Stimulated activated CD8-positive, alpha-beta memory T cell treated with anti-CD3 and anti-CD28 coated beads, Interleukin-12 subunit alpha, Interleukin-12 subunit beta, amount 100 ng/mL, for 1 hour (primary cell): ENCODE results near the gene FBXO31.
"Not testable (repeated sequence)": the region's sequence is repeated elsewhere in the genome, so short reads cannot be mapped to it uniquely, and the experiment has no call there.

ENCODE experiments used
- DNase-seq: peaks from one replicate; pipeline ENCODE4 v3.0.0-alpha.2; 2020; ENCODE audit warnings: low read depth

The FBXO31 gene

DNA sequence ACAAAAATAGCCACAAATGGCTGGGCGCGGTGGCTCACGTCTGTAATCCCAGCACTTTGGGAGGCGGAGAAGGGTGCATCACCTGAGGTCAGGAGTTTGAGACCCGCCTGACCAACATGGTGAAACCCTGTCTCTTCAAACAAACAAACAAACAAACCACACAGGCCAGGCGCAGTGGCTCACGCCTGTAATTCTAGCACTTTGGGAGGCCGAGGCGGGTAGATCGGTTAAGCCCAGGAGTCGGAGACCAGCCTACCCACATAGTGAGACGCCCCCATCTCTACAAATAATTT is 1.2 kb upstream of the FBXO31 start:
- DNase-seq, result not testable (repeated sequence)

DNA sequence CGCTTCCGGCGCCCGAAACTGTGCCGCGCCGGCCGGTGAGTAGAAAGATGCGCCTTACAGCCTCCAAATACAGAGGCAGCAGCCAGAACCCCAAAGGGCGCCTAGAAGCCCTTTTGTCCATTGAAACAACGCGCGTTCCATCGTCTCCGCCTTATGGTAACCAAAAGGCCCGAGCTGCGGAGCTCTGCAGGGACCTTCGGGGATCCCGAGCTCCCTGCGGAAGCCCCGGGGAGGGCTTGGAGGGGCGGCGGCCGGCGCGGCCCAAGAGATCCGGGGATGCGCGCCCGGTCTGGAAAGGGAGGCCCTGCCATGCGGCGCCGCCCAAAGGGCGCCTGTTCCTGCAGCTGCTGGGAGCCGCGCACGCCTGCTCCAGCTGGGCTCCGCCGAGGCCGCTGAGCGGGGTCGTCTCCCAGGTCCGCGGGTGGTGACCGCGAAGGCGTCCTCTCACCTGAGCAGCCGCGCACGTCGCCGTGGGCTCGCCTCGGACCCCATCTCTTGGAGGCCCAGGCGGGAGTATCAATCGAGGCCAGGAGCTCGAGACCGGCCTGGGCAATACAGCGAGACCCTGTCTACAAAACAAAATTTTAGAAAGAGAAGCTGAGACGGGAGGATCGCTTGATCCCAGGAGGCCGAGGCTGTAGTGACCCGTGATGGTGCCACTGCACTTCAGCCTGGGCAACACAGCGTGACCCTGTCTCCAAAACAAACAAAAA is 742 bp upstream of the FBXO31 start:
- no peak for DNase-seq

DNA sequence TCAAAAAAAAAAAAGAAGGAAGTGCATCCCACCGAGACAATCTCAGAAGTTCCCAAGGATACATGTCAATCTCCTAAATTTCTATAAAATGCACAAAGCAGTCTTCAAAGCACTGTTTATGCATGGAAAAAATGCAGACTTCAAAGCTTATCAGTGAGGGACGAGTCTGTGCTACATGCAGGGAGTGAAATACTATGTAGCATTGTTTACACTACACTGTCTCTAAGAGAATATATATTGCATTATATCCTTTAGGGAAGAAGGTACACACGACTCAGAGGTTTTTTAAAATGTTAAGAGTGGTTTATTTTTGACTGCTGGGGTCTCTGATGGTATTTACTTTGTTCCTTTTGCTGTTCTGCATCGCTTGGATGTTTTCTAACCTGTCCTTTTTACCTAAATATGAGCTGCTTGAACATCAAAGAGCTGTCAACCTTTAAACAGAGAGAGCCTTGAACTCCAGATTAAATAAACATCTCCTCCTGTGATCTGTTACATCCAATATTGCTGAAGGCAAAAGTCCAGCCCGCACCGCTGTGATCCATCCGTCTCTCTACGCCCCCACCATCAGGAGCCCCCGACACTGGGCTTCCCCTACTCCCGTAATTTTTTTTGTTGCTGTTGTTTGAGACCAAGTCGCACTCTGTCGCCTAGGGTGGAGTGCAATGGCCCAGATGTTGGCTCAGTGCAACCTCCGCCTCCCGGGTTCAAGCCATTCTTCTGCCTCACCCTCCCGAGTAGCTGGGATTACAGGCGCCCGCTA is 1.4 kb downstream of the FBXO31 start:
- no peak for DNase-seq

DNA sequence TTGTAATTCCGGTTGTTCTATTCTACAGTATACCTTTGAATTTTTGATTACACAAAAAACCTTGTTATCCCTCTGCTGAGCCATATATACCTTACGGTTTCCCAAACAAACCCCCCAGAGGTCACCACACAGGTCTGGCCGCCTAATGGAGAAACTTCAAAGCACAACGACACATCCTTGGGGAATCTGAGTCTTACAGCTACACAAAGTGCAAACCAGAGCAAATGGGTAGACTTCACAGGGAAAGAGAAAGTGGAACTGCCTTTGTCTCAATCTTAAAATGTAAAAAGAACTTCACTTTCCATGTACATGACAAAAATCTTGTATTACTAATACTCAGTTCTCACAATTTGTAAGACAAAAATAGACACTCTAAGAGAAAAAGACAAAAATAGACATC is 2.7 kb downstream of the FBXO31 start:
- DNase-seq, result no peak

DNA sequence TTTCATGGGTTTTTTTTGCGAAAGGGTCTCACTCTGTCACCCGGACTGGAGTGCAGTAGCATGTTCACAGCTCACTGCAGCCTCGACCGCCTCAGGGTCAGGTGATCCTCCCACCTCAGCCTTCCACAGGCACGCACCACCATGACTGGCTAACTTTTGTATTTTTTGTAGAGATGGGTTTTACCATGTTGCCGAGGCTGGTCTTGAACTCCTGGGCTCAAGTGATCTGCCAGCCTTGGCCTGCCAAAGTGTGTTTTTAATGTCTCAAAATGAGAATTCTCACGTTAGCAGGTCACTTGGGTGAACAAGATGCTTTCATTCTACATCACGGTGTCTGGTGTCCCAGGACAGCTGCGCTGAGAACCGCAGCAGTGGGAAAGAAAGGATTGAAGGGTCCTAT is 3.2 kb downstream of the FBXO31 start:
- no peak for DNase-seq

DNA sequence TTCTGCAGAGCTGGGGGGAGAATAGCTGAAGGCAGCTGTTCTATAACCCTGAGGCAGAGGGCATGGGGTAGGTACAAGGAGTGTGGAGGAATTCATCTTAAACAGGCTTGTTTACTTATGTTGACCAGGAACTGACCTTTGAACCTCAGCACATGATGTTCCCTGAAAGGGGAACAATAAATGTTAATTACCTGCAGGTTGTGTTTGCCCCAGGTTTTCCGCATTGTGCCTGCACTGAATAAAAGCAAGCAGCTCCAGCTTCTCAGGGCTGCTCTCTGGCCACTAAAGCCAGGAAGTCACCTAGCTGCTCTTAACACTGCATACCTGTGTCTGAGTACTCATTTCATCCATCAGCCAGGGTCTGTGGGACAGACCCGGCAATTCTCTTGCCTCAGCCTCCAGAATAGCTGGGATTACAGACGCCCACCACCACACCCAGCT is 4.2 kb downstream of the FBXO31 start:
- not testable (repeated sequence) for DNase-seq

DNA sequence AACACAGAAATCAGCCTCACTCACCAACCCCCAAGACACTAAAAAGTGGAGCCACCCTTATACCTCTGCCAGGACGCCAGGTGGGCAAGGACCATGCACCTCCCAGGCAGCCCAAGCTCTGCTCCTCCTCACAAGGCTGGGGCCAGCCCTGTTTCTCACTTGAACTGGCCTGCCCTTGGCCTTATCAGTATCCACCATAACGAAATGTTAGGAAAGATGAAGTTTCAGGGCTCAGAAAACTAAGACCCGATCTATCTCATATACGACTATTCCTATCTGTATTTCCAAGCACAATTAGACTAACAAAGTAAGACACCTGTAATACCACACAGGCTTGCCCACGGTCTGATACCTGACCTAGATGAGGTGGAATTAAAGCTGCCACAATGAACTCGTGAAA is 6.9 kb downstream of the FBXO31 start:
- DNase-seq, result no peak

DNA sequence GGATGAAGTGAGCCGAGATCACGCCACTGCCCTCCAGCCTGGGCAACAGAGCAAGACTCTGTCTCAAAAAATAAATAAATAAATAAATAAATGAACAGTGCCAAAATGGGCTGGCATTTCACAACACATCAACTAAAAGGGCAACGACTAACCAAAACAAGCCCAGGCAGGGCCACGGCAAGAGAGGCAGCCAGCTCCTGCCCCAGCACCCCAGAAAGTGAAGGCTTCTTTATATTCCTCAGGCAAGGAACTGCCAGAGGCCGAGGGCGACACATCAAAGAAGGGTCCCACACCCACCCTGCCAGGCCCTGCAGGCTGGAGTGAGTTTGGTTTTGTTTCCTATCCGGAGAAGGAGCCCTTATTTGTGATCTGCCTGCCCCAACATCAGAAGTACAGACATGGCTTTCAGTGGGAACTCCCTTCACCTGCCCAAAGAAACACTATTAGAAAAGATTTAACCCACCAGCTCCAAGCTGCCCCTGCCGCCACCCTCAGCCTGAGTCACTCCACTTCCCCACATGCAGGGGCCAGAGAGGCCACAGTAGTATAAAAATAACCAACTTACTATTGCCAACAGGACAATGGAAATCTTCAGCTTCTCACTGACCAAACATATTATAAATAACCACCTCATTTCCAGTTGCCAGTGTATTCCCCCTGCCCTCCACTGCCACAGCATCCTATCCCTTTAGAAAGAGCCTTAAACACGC is 8.0 kb downstream of the FBXO31 start:
- DNase-seq, result no peak

DNA sequence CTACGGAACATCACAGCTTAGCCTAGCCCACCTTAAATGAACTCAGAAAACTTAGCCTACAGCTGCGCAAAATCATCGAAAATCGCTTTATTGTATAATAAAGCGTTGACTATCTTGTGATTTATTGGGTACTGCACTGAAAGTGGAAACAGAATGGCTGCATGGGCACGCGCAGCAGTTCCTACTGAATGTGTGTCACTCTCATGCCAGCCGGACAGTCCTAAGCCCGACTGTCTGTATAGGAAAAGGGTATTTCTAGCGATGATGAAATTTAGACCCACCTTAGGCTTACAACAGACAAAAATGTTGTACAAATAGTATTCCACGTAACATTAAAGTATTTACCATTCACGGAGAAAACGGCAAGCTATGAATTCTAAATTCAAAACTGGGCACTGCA is 9.3 kb downstream of the FBXO31 start:
- no peak for DNase-seq

DNA sequence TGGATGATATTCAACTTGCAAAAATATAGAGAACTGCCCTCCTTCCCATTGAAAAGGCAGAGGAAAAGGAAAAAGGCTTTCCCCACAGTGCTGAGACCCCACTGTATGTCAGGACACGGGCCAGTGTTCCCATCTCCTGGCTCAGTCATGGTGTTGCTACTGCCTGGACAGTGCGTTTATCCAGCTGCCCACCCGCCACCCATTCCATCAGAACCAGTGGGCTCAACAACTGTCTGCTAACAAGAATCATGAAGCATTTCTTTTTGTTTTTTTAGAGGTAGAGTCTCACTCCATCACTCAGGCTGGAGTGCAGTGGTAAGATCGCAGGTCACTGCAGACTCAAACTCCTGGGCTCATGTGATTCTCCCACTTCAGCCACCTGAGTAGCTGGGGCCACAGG is 11.3 kb downstream of the FBXO31 start:
- no peak for DNase-seq

DNA sequence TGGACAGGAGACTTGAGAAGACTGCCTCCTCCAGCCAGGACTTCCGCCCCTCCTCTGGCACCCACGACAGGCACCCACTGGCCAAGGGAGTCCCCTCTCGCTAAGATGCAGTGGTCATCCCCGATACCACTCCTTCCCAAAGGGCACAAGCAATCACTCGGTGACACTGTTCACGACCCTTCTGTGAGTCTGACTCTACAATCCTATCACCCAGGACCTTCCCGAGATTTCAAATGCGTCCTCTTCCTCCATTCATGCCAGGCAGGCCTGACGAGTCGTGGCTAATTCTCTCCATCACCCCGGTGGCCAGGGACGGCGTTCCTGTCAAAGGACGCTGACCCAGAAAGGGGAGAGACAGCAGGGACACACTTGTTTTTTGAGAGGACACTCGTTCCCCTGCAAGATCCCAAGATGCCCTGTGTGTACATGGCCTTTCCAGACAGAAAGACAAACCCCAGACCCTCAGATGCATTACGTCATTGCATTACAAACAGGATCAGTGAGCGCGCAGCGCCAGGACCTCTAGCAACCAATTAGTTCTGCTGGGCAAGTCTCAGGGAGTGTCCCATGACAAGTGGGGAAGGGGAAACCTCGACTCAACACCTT is 12.2 kb downstream of the FBXO31 start:
- DNase-seq, result no peak

DNA sequence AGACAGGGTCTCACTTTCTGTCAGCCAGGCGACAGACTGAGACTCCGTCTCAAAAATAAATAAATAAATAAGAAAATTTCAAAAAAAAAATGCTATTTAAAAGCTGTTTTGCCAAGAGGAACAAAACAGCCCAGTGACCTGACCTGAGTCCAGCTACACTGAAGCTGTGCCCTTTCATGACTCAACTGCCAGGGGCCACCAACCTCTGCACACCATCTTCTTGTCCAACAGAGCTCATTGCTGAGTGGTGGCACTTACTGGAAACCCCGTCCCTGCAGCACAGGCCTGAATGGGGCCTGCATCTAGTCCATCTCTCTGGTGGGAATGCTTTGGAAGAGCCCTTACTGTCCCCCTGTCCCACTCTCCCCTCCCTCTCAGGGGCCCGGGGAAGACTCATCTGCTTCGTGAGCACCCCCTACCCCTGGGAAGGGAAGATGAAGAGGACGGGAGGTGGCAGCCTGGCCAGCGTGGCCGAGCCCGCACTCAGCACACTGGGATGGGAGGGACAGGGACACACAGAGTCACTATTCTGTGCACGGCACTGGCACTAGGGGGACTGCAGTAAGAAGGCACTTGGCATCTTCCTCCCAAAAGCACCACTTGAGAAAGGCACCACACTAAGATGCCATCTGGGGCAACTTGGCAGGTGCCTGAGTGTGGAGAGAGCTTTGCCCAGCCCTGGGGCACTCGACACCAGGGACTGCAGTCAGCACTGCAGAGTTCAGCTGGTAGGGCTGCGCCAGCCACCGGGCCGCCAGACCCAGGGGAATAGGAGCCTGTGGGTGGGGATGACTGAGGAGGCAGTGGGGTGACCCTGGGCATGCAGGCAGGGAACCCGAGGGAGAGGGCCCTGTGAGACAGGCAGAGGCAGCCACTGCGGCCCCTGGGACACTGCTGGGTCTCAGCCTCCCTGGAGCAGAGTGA is 13.5 kb downstream of the FBXO31 start:
- DNase-seq, result no peak

DNA sequence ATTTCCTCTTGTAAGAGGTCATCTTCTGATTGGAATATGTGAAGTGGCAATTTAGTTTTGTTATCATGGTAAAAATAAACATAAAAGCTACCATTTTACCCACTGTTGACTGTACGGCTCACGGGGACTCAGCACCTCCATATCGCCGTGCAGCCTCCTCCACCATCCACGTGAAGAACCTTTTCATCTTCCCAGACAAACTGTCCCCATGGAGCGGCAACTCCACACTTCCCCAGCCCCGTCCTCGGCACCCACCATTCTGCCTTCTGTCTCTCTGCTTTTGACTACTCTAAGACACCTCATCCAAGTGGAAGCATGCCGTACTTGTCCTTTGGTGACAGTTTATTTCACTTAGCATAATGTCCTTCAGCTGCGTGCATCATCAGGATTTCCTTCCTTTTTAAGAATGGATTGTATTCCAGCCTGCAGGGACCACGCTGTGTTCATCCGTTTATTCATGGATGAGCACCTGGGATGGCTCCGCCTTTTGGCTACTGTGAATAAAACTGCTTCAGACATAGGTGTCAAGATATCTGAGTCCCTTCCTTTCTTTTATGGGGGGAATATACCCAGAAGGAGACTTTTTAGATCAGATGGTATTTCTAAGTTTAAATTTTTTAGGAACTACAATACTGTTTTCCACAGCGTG is 14.3 kb downstream of the FBXO31 start:
- no peak for DNase-seq

DNA sequence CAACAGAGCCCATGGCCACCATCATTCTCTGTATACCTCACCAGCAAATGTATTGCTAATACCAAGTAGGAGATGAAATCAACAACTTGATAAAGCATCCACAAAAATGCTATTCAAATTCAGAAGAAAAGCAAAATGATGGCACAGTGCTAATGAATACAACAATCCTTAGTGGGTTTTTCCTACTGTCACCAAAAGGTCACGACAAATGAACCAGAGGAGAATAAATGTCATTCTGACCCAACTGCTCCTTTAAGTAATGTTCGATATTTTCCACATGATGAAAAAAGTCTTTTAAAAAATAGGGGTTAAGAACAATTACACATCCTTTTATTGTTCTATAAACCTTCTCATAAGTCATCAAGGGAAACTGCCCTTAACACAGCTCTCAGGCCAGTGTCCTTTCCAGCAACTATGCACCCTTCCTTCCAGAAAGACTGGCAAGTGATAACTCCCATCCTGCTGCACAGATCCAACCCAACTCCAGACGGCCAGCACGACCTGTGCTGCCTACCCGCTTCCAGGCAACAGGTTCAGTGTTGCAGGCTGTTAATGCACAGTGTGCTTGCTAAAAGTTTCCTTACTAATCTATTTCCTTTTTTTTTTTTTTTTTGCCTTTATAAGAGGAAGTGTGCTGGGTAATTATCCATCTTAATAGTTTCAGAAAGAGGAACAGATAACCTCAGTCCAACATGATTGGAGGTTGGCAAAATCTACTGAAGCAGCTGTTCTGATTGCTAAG is 15.4 kb downstream of the FBXO31 start:
- DNase-seq, result no peak

DNA sequence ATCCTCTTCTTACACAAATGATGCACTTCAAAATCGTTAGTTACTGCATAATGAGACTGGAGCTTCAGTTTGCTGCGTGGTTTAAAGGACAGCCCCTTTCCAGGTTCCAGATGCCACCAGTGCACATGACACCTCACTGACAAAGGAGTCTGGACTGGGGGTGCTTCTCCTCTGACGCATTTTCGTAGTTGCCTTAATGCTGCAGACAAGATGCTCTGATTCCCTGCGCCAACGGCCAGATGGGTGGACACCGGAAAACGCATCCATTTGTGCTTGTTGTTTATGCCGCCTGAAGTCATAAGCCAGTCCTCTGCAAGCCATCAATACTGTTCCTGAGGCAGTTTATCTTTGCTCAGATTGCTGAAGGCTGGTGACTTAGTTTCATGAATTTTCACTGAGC is 16.0 kb downstream of the FBXO31 start:
- DNase-seq, result no peak

DNA sequence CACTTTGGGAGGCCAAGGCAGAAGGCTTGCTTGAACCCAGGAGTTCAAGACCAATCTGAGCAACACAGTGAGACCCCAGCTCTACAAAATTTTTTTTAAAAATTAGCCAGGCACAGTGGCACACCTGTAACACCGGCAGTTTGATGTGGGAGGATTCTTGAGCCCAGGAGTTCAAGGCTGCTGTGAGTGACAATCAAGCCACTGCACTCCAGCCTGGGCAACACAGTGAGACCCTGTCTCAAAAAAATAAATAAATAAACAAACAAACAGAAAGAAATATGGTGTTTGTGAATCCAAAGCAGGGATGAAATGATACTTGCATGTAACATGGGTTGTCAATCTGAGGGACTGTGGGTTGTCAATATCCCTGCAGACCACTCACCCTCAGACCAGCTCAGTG is 16.6 kb downstream of the FBXO31 start:
- DNase-seq, result no peak

DNA sequence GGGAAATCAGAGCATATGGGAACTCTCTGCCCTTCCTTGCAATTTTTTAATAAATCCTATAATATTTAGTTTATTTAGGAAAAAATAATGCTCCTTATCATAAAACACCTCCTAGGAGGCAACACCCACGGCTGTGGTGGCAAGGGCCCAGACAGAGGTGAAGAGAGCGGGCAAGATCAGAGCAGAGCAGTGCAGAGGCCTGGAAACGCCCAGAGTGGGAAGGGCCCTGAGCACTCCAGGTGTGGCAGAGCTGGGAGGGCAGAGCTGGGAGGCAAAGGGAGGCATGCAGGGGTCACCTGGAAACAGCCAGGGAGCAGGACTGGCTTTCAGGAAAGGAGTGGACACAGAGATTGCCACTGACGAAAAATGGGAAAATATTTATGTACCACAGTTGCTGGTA is 17.3 kb downstream of the FBXO31 start:
- no peak for DNase-seq

DNA sequence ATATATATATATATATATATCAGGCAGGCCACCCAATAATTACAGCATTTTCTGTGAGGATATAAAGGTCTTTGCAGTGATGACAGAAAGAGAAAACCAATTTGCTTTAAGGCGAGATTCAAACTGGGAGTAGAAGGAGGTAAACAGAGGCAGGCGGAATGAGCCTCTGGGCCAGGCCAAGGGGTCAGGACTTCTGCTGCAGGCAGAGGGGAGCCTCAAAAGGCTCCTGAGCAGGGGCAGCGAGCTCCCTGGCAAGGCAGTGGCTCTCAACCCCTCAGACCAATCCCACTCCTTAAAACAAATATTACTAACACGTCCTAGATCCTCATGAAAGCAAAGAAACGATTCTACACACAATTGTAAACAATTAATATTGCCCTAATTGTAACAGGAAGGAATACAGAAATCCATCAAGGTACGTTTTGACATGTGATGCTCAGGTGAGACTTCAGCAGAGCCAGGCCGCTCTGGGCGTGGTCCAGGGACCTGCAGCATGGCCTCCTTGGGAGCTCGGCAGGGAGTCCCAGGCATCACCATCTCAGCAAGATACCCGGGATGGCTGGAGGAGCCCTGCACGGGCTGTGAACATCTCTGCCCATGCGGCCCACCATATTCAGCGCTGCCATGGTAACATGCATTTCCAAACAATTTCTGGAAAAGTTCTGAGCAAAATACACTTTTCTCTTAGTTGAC is 18.4 kb downstream of the FBXO31 start:
- DNase-seq, result no peak

DNA sequence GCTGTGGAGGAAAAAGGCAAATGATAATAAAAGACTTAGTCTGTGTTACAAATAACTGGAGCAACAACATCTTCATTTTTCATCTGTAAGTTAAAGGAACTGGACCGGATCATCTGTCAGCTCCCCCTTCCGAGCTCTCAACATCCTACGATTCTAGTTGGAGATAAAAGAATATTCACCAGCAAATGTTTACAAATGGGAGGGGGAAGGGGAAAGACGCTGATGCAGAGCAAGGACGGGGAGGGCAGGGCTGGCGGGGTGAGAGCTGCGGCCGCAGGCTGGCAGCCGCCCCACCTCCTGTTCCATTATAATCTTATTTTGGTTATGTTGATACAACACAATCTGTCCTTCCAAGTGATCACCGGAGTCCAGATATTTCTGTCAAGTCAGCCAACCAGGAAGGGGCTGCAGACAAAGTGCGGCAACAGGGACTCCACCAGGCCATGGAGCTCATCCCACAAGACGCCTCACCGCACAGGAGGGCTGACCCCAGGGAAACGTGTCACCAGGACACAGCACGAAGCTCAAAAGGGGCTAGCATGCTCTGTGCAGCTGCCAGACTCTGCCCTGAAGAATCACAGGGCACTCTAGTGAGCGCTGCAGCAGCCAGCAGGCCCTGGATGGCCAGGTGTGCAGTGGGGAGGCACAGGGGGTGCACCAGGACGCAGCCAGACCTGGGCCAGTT is 19.7 kb downstream of the FBXO31 start:
- DNase-seq, result no peak
